Esophagus (tissue), 2 donors: ENCODE measurements around the gene TNNT1. TPM values are rescaled to one million over a fixed set of nuclear protein-coding genes. Genes with fewer than 3 reads are reported as not detected.

Experiments used
- H3K27ac ChIP-seq, 2 donors: one replicate each; pipeline ENCODE4 v1.5.1; 2013; ENCODE audit warnings: low read depth in 2 of 2, mild to moderate bottlenecking in 2 of 2, inconsistent platforms in 1 of 2, low read length in 1 of 2, moderate library complexity in 1 of 2
- H3K27me3 ChIP-seq, 2 donors: one replicate each; pipeline ENCODE4 v1.6.1; 2013; ENCODE audit warnings: low read length in 2 of 2, control low read depth in 1 of 2, mild to moderate bottlenecking in 1 of 2; ENCODE audit not compliant: insufficient read depth in 2 of 2, control insufficient read depth in 1 of 2
- H3K36me3 ChIP-seq, 2 donors: one replicate each; pipeline ENCODE4 v1.6.1; 2013; ENCODE audit warnings: low read length in 1 of 2; ENCODE audit not compliant: control insufficient read depth in 2 of 2, insufficient read depth in 2 of 2
- H3K4me1 ChIP-seq, 2 donors: one replicate each; pipeline ENCODE4 v1.6.1; 2013; ENCODE audit warnings: low read length in 1 of 2; ENCODE audit not compliant: control insufficient read depth in 2 of 2, insufficient read depth in 2 of 2
- H3K4me3 ChIP-seq, 2 donors: one replicate each; pipeline ENCODE4 v1.5.1; 2013; ENCODE audit warnings: low read length in 2 of 2, mild to moderate bottlenecking in 2 of 2, low read depth in 1 of 2, moderate library complexity in 1 of 2
- H3K9me3 ChIP-seq, 2 donors: one replicate each; pipeline ENCODE4 v1.6.1; 2013; ENCODE audit warnings: mild to moderate bottlenecking in 2 of 2, low read depth in 1 of 2, low read length in 1 of 2, moderate library complexity in 1 of 2; ENCODE audit not compliant: control insufficient read depth in 2 of 2, insufficient read depth in 1 of 2
- WGBS, 2 donors: extraction: QIAGEN DNeasy Blood & Tissue Kit; methylation state at CpG; one replicate each; pipeline ENCODE4 v1.1.7; 2013; 5-methylcytosine and 5-hydroxymethylcytosine counted together
- polyA plus RNA-seq, 2 donors: library from polyadenylated mRNA; stranded (reverse); fragments of 200-250 nt; gene quantifications; one replicate each; pipeline ENCODE4 v1.2.3, GENCODE V29; 2013
- donor health status: healthy with polysubstance abuse.
- donor health status: Bipolar disorder and iron deficiency.

Gene TNNT1
- polyA plus RNA-seq, 2 donors: 6.1 to 10.9 TPM

GRCh38 chr19:55086730-55087541, 62.1 kb downstream of the TNNT1 start:
- Histone ChIP-seq H3K4me1 (peaks cover 0 to 18% of the 10 kb centered on the region in 2 donors), H3K36me3 (peaks cover 4 to 12% of the 10 kb centered on the region in 2 donors), H3K4me3 (peak overlapping the region; percentile 32 to 45), H3K27me3 (no peaks in the 10 kb centered on the region), H3K27ac (peak overlapping the region; percentile 13 to 18), H3K9me3 (peaks cover 0 to 6% of the 10 kb centered on the region in 2 donors)
- WGBS, 2 donors: 2 to 3% methylated on average over 74 of the region's 74 CpGs

GRCh38 chr19:55085923-55086715, 62.9 kb downstream of the TNNT1 start:
- H3K36me3 ChIP-seq: peaks cover under 1 to 5% of the 10 kb centered on the region in 2 donors
- H3K4me3 ChIP-seq: peak overlapping the region; percentile 32 to 45
- peaks cover 0 to 22% of the 10 kb centered on the region in 2 donors for H3K4me1 ChIP-seq

DNA sequence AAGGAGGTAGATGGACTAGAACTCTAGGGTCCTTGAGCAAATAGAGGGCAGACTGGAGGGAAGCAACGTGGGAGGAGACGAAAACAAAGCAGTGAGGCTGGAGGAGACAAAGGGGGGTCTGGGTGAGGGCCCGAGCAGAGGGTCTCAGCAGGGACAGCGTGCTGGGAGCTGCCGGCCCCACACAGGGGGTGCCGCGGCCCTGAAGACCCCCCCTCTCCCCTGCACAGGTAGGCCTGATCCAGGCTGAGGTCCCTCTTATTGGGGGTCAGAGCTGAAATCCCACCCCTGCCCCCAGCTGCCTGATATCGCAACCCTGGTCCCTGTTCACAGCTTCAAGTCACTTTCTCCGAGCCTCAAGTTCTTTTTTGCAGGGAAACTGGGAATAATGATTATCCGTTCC, 64.6 kb downstream of the TNNT1 start:
- H3K27me3 ChIP-seq: no peaks in the 10 kb centered on the region
- H3K27ac ChIP-seq: no peak overlapping the region
- no peak overlapping the region for H3K4me3 ChIP-seq
- WGBS, 2 donors: 85 to 92% methylated on average over 8 to 10 of the region's 10 CpGs
- H3K36me3 ChIP-seq: peaks cover 0 to 2% of the 10 kb centered on the region in 2 donors
- peaks cover 0 to 37% of the 10 kb centered on the region in 2 donors for H3K4me1 ChIP-seq
- peaks cover 0 to 14% of the 10 kb centered on the region in 2 donors for H3K9me3 ChIP-seq

More at GRCh38 chr19:55085923-55086715, 62.9 kb downstream of the TNNT1 start:
- Histone ChIP-seq H3K27ac (peak overlapping the region in 1 of 2 donors; percentile 18), H3K9me3 (peaks cover 0 to 10% of the 10 kb centered on the region in 2 donors), H3K27me3 (no peaks in the 10 kb centered on the region)
- 34 to 41% methylated on average over 29 to 35 of the region's 35 CpGs for WGBS, 2 donors

- peaks cover 0 to 36% of the 10 kb centered on the region in 2 donors for H3K4me1 ChIP-seq
- peak overlapping the region in 1 of 2 donors; percentile 35 for H3K4me3 ChIP-seq
- WGBS, 2 donors: 47 to 52% methylated on average over 42 of the region's 42 CpGs
Measured at GRCh38 chr19:55083004-55083850, 65.8 kb downstream of the TNNT1 start.

More at GRCh38 chr19:55083004-55083850, 65.8 kb downstream of the TNNT1 start:
- Histone ChIP-seq H3K9me3 (peaks cover 0 to 15% of the 10 kb centered on the region in 2 donors), H3K27ac (no peak overlapping the region), H3K27me3 (no peaks in the 10 kb centered on the region), H3K36me3 (peaks cover 0 to 2% of the 10 kb centered on the region in 2 donors)

Other genes with a start within 250 kb of the TNNT1 start
- gene NCR1, start 243.1 kb downstream of the TNNT1 start, polyA plus RNA-seq: not detected
- not detected for gene NLRP7, start 201.7 kb downstream of the TNNT1 start, polyA plus RNA-seq
- gene NLRP2, start 182.8 kb downstream of the TNNT1 start, polyA plus RNA-seq: 10 to 100 TPM in 1 of 2 donors, 1 to 10 TPM in 1; 3.8 to 20.5 TPM
- 1 to 10 TPM in 1 of 2 donors, under 1 TPM in 1; 0.45 to 1.6 TPM for gene GP6, start 110.9 kb downstream of the TNNT1 start, polyA plus RNA-seq
- gene RDH13, start 86.1 kb downstream of the TNNT1 start, polyA plus RNA-seq: 10 to 100 TPM; 32.5 to 60.6 TPM
- 1,000 to 10,000 TPM in 1 of 2 donors, 100 to 1,000 TPM in 1; 578 to 1,427 TPM for gene EPS8L1, start 73.3 kb downstream of the TNNT1 start, polyA plus RNA-seq
- 100 to 1,000 TPM in 1 of 2 donors, 10 to 100 TPM in 1; 77.7 to 100 TPM for gene PPP1R12C, start 31.6 kb downstream of the TNNT1 start, polyA plus RNA-seq
- gene TNNI3, start 8.5 kb upstream of the TNNT1 start, polyA plus RNA-seq: 1 to 10 TPM; 1.0 to 2.6 TPM
- gene DNAAF3, start 17.4 kb upstream of the TNNT1 start, polyA plus RNA-seq: 1 to 10 TPM in 1 of 2 donors, under 1 TPM in 1; 0.44 to 1.1 TPM
- under 1 TPM in 1 of 2 donors, not detected in 1; 0.05 TPM for gene SYT5, start 31.1 kb upstream of the TNNT1 start, polyA plus RNA-seq
- under 1 TPM; 0.10 to 0.19 TPM for gene PTPRH, start 60.3 kb upstream of the TNNT1 start, polyA plus RNA-seq
- 1 to 10 TPM; 2.3 to 6.0 TPM for gene TMEM86B, start 79.6 kb upstream of the TNNT1 start, polyA plus RNA-seq
- gene PPP6R1, start 109.8 kb upstream of the TNNT1 start, polyA plus RNA-seq: 10 to 100 TPM; 29.8 to 30.6 TPM
- gene HSPBP1, start 130.9 kb upstream of the TNNT1 start, polyA plus RNA-seq: 10 to 100 TPM; 30.9 to 44.9 TPM
- 1 to 10 TPM in 1 of 2 donors, under 1 TPM in 1; 0.96 to 1.0 TPM for gene BRSK1, start 134.8 kb upstream of the TNNT1 start, polyA plus RNA-seq
- gene TMEM150B, start 176.1 kb upstream of the TNNT1 start, polyA plus RNA-seq: under 1 TPM in 1 of 2 donors, not detected in 1; 0.12 TPM
- gene KMT5C, start 190.7 kb upstream of the TNNT1 start, polyA plus RNA-seq: 1 to 10 TPM; 5.0 to 9.4 TPM
- gene COX6B2, start 205.5 kb upstream of the TNNT1 start, polyA plus RNA-seq: under 1 TPM; 0.48 to 0.53 TPM
- gene GARIN5B, start 214.1 kb upstream of the TNNT1 start, polyA plus RNA-seq: not detected
- gene IL11, start 221.3 kb upstream of the TNNT1 start, polyA plus RNA-seq: under 1 TPM; 0.47 to 0.51 TPM
- gene TMEM190, start 227.6 kb upstream of the TNNT1 start, polyA plus RNA-seq: not detected
- gene TMEM238, start 235.1 kb upstream of the TNNT1 start, polyA plus RNA-seq: under 1 TPM; 0.49 to 0.98 TPM
- 1,000 to 10,000 TPM; 2,179 to 2,435 TPM for gene RPL28, start 236.7 kb upstream of the TNNT1 start, polyA plus RNA-seq